Measurements from ENCODE around the gene PLEKHF1.

DNA sequence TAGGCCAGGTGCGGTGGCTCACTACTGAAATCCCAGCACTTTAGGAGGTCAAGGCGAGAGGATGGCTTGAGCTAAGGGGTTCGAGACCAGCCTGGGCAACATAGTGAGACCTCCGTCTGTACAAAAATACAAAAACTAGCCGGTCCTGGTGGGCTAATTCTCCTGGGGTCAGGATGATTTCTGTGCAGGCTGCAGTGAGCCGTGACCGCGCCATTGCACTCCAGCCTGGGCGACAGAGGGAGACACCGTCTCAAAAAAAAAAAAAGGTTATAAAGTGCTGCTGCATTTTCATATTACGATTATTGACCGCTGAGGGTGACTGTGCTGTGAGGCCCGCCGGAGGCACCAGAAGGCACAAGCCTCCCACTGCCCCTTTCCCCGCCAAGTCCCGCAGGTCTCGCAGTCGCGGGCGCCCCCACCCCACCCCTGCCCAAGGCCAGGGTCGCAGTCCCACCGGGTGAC lies 477 bp upstream of the PLEKHF1 start:
- no peak for TF ChIP-seq POLR2A (IDR thresholded peaks at IDR 0.05)
- TF ChIP-seq, protein P1, sequence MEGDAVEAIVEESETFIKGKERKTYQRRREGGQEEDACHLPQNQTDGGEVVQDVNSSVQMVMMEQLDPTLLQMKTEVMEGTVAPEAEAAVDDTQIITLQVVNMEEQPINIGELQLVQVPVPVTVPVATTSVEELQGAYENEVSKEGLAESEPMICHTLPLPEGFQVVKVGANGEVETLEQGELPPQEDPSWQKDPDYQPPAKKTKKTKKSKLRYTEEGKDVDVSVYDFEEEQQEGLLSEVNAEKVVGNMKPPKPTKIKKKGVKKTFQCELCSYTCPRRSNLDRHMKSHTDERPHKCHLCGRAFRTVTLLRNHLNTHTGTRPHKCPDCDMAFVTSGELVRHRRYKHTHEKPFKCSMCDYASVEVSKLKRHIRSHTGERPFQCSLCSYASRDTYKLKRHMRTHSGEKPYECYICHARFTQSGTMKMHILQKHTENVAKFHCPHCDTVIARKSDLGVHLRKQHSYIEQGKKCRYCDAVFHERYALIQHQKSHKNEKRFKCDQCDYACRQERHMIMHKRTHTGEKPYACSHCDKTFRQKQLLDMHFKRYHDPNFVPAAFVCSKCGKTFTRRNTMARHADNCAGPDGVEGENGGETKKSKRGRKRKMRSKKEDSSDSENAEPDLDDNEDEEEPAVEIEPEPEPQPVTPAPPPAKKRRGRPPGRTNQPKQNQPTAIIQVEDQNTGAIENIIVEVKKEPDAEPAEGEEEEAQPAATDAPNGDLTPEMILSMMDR (IDR thresholded peaks at IDR 0.05), result peak in 1 of 4 experiments; percentile 44

Measured in gastroesophageal sphincter (tissue), 3 donors.